GM18951 (cell line): ENCODE measurements around the gene PRODH.
"Not testable (repeated sequence)": the region's sequence is repeated elsewhere in the genome, so short reads cannot be mapped to it uniquely, and the experiment has no call there.

Experiments
- POLR2A ChIP-seq: IDR thresholded peaks from 4 replicates; pipeline ENCODE4 v1.6.1; 2011; ENCODE audit warnings: mild to moderate bottlenecking; ENCODE audit not compliant: insufficient read length, insufficient read depth; ENCODE audit errors: extremely low read depth
- in situ Hi-C: fragments of 300-500 bp; cut with MboI; formaldehyde crosslinking; loops from one replicate; pipeline ENCODE4 v1.12.0; 2022; ENCODE audit warnings: low sequenced_read_pairs, mixed read lengths, inconsistent platforms; ENCODE audit not compliant: unreplicated experiment

Gene PRODH

DNA sequence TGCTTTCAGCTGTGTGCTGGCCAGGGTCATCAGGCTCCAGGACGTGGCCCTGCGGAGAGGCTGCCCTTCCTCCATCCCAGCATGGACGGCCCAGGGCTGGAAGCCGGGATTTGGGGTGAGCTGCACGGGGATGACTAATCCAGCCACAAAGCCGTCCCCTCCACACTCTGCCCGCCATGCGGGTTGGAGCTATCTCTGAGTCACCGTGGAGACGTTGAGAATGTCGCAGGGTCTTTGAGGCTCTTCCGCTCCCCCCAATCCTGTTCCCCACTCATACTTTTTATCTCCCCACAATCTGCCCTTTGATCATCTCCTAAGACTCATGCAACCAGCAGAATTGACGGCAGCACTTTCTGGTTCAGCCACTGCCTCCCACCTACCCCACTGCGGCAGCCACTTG lies 22.6 kb upstream of the PRODH start:
- in situ Hi-C loops: not testable (repeated sequence)

DNA sequence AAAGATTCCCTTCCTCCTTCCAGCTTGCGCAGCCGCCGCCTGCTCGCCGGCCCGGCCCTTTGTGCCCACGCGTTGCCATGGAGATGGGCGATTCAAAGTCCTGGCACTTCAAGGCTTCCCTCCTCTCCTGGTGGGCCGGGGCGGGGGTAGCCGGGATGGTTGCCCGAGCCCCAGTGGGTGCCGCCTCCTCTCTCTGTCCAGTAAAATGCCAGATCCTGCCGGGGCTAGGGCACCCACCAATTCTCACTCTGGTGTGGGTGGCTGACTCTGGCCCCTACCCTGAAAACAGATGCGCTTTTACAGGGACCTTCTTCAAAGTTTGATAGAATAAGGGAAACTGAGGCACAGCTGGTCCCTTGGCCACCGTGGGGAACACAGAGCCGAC lies 22.2 kb upstream of the PRODH start:
- in situ Hi-C loops: not testable (repeated sequence)

DNA sequence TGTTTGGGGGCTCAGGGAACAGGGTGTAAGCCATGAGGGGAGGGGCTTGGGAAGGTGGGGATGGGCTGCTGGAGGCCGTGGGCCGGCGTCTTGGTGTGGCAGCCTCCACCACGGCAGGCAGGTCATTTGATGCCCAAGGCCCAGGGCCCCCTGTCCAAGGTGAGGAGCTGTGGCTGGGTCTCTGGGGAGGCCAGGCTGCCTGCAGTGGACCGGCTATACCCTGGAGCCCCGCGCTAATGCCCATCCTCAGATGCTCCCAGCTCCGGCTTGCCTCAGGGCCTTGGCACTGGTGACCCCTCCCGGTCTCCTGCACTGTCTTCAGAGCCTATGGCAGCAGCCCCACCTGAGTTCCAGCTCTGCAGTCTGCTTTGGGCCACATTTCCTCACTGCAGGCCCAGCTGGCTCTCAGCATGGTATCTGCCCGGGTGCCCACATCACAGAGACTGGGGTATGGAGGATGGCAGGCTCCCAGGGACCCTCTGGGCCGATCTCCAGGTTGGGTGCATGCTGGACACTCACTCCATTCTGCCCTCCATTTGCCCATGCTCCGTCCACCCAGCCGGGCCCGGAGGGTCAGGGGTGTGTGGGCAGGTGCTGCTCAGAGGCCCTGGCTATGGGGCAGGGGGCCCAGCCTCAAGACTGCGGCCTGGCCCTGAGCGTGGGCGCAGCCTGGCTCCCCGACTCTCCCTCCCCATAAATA lies 21.7 kb upstream of the PRODH start:
- in situ Hi-C loops: not testable (repeated sequence)

DNA sequence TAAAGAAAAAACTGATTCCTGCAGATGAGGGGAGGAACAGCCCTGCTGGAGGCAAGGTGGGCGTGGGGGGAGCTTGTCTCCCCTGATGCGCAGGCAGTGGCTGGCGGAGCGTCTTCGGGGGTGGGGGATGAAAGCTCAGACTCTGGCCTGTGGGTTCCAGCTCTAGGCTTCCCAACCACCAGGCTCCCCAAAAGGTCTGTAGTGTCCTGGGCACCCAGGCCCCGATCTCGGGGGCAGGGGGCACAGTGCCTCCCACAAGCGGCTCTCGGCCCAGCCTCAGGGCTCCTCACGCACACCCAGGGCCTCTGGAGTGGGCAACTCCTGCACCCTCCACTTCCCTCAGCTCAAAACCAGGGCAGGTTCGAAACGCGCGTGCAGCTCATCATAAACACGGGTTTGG lies 20.9 kb upstream of the PRODH start:
- in situ Hi-C loops: not testable (repeated sequence)

DNA sequence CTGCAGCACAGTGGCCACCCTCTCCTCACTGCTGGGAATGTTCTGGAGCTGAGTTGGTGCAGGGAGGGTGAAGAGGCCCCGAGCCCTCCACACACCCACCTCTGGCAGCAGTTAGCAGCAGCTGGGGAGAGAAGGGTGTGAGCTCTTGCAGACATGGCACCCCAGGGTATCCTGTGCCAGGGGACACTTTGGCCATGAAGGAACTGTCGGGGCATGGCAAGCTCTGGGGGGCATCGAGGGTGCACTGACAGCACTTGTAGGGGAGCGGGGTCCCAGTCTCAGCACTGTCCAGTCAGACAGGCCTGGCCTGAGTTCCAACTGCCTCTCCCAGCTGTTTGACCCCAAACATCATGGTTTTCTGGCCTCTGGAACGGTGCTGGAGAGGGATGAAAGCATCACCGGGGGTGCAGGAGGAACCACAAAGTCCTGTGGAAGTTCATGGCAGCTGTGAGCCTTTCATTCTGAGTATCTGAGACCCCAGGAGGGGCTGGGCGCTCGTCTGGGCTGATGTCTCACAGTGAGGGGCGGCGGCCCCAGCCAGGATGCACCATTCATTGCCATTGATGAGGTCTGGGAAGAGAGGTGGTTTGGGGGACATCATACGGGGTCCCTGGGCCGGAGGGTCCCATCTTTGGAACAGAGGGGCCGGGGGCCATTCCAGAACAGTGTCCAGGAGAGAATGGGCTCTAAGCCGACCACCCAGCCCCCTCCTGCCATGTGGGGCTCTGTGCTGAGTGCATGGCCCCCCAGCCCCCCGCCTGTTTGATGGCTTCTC lies 20.2 kb upstream of the PRODH start:
- in situ Hi-C loops: not testable (repeated sequence)

DNA sequence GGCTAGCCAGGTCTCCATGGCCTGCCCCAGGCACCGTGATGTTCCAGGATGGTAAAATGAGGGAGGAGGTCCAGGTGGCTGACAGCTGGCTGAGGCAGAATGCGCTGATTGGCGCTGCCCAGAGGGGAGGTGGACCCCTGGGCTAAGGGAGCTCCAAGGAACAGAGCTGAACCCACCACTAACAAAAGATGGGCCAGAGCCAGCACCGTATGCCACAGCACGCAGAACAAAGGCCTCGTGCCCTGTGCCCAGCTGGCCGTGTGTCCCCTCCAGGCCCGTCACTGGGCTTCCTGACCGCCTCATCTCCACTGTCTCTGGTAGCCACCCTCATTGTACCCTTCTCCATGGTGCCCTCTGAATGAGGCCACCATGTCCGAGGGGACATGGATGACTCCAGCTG lies 19.6 kb upstream of the PRODH start:
- in situ Hi-C loops: no loop called here

DNA sequence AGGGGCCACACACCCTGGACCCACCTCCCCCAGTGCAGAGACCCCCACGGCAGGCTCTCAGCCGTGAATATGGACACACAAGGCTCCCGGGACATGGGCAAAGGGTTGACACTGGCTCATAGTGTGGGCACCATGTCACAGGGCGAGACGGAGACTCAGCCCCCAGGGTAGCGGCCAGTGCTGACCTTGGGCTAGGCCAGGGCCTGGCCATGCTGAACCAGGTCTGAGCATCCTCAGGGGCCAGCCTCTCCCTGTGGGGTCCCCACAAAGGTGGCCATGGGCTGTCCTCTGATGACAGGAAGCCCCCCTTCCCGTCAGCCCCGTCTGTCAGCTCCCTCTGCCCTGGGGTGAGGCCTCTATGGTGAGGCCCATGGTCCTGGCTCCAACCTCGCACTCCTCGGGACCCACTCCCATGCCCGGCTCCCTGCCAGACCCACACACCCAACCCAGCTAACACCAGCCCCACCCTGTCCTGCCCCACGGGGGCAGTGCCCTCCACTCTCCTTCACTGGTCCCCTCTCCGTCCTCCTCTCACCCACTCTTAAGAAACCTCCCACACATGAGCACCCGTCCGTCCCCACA lies 19.0 kb upstream of the PRODH start:
- TF ChIP-seq POLR2A: no peak
- in situ Hi-C loops: no loop called here

More for the DNA sequence above, 19.6 kb upstream of the PRODH start:
- TF ChIP-seq POLR2A: no peak

DNA sequence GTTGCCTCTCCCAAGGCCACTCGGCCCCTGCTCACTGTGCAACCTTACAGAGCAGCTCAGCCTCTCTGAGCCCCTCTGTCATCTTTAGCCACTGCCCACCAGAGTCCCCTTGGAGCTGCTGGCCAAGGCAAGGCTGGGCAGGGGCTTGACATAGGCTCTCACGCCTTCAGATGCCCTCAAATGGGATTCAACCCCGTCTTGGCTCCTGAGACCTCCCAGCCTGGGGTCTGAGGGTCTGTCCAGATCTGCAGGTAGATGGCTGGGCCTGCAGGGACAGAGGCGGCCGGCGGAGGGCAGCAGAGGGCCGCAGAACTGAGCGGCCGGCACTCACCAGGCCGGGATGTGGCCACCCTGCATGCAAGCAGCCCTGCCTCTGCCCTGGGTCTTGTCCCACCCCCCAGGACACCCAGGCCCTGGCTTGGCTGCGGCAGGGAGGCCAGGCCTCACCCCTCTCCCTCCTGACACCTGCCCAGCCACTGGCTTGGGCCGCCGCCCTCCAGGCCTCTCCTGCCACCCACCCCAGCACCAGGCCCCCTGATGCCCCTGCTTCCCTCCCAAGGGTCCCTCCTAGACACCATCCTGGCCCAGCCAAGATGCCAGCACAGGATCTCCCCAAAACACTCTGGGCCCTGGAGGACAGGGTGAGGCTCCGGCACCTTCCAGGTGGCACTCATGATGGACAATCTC lies 18.4 kb upstream of the PRODH start:
- in situ Hi-C loops: not testable (repeated sequence)

DNA sequence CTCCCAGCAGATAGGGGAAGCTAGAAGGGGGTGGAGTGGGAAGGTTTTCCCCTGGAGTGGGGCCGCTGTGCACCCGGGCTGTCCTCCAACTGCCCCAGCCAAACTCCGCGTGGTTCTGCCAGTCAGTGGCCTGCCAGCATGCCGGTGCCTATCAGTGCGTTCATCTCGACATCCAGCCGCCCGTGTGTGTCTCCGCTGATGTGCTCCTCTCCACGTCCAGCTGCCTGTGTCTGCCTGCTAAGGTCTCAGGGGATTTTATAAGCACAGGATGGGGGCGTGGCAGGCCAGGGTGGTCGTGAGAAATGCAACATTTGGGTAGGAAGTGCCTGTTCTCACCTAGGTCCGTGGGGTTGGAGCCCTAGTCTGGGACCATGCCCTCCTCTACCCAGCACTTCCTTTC lies 17.0 kb upstream of the PRODH start:
- in situ Hi-C loops: not testable (repeated sequence)

DNA sequence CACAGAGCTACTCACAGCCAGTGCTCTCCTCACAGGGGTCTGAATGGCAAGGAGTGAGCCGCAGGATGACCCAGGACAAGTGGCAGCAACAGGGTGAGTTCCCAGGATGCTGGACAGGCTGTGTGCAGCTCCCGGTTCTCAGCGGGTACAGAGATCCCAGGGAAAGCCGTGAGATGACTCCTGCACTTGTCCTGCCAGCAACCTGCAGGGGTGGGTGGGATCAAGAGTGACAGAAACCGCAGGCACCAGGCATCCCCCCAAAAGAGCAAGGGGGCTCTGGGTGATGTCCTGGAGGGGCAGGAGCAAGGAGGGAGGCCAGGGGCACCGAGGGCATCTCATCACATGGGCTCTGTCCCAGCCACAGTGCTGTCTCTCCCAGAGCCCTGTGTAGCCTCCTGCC lies 15.9 kb upstream of the PRODH start:
- in situ Hi-C loops: no loop called here
- TF ChIP-seq POLR2A: no peak

DNA sequence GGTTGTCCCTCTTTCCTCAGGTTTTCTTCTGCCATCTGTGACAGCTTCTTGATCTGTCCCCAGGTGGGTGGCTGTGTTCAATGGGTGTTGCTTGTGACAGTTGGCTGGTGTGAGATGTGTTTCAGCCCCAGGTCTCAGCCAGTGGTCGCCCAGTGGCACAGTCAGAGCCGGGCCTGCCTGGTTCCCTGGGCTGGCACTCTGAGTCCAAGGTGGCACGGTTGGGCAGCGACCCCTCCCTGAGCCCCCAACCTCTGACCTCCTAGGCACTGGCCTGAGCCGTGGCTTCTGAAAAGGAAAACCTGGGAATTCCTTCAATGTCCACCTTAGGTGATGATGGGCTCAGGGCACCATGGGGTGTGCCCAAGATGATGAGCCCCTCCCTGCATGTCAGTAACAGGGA lies 14.0 kb upstream of the PRODH start:
- in situ Hi-C loops: no loop called here
- TF ChIP-seq POLR2A: no peak

DNA sequence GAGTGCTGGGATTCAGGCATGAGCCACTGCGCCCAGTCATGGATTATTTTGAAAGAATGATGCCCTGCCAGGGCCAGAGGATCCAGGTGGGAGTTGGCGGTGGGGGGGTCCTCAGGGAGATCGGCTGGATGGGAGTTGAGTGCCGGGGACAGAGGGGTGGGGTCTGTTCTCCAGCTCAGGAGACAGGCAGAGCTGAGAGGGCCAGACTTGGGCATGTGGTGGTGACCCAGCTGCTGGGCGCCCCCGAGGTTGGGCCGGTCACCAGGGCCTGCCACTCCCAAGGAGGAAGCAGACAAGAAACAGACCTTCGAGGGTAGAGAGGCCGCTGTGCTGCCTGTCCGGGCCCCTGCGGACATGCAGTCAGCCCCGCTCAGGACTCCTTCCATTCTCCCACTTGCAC lies 11.8 kb upstream of the PRODH start:
- in situ Hi-C loops: no loop called here
- TF ChIP-seq POLR2A: no peak

DNA sequence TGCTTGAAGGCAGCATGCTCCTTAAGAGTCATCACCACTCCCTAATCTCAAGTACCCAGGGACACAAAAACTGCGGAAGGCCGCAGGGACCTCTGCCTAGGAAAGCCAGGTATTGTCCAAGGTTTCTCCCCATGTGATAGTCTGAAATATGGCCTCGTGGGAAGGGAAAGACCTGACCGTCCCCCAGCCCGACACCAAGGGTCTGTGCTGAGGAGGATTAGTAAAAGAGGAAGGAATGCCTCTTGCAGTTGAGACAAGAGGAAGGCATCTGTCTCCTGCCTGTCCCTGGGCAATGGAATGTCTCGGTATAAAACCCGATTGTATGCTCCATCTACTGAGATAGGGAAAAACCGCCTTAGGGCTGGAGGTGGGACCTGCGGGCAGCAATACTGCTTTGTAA lies 11.0 kb upstream of the PRODH start:
- in situ Hi-C loops: not testable (repeated sequence)

DNA sequence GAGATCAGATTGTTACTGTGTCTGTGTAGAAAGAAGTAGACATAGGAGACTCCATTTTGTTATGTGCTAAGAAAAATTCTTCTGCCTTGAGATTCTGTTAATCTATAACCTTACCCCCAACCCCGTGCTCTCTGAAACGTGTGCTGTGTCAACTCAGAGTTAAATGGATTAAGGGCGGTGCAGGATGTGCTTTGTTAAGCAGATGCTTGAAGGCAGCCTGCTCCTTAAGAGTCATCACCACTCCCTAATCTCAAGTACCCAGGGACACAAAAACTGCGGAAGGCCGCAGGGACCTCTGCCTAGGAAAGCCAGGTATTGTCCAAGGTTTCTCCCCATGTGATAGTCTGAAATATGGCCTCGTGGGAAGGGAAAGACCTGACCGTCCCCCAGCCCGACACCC lies 2.6 kb upstream of the PRODH start:
- in situ Hi-C loops: not testable (repeated sequence)

DNA sequence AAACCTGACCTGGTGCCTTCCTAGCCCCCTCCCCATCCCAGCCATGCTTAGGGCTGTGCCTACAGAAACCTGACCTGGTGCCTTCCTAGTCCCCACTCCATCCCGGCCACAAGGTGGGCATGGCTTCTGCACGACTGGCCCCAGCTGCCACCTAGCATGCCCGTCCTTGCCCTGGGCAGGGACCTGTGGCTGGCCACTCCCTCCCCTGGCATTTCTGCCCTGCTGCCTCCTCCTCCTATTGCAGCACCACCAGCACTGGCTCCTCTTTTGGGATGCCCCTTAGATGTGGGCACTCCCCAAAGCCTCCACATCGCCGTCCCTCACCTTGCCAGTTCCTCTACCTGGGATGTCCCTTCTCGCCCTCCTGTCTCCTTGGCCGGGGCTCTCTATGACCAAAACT lies 1.4 kb downstream of the PRODH start:
- in situ Hi-C loops: not testable (repeated sequence)
